Measurements from ENCODE around the gene TCTN3.

The TCTN3 gene

DNA sequence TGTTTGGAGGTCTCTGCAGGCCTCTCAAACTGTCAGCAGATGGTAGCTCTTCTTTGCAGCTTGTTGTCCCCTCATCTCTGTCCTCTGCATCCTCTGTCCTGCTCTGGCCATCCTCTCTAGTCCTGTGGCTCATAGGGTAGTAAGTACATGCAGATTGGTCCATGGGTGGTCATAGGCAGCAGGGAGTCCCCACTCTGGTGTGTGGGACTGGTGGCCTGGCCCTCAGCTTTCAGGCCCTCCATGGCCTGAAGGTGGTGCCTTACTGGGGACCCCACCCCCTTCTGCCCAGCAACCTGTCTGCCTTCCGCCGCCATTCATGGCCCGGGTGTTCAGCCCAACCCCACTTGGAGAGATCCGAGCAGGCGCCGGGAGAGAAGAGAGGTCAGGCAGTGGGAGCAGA is 12.8 kb upstream of the TCTN3 start:
- Histone ChIP-seq H4K8ac (ENCODE audit: low read length) (no peak overlapping the region), H2BK120ac (ENCODE audit: low read depth, low read length) (no peak overlapping the region), H3K14ac (ENCODE audit: low read length in 2 of 2) (no peak overlapping the region), H2AK5ac (ENCODE audit: low read length, severe bottlenecking) (no peak overlapping the region), H3K27me3 (ENCODE audit: control insufficient read depth in 1 of 2, insufficient read depth in 1 of 2, low read length in 2 of 2) (no peaks in the 10 kb centered on the region), H4K91ac (ENCODE audit: low read length) (no peak overlapping the region), H3K23ac (ENCODE audit: low read length in 2 of 2) (no peak overlapping the region), H3K4me1 (ENCODE audit: control insufficient read depth, insufficient read depth, low read depth, low read length) (no peaks in the 10 kb centered on the region), H2BK15ac (ENCODE audit: low read depth, poor library complexity, severe bottlenecking) (no peak overlapping the region), H3K18ac (ENCODE audit: low read depth in 1 of 2, low read length in 2 of 2) (no peak overlapping the region), H3K9me3 (ENCODE audit: control insufficient read depth, low read length) (no peaks in the 10 kb centered on the region), H3K4ac (ENCODE audit: low read depth in 1 of 2, low read length in 2 of 2) (no peak overlapping the region), H2AFZ (ENCODE audit: low read depth, low read length) (no peak overlapping the region), H3K36me3 (ENCODE audit: control insufficient read depth in 1 of 2, insufficient read depth in 2 of 2, low read depth in 1 of 2, low read length in 2 of 2) (no peaks in the 10 kb centered on the region), H3K9ac (ENCODE audit: low read length) (no peak overlapping the region), H3K79me1 (replicated peaks; ENCODE audit: low read length, poor library complexity, severe bottlenecking) (no peaks in the 10 kb centered on the region), H3K27ac (ENCODE audit: low read length, poor library complexity, severe bottlenecking) (no peak overlapping the region), H3K4me3 (ENCODE audit: insufficient read depth in 1 of 2, low read depth in 1 of 2, low read length in 2 of 2) (no peak overlapping the region), H3K4me2 (ENCODE audit: low read length, poor library complexity, severe bottlenecking) (no peak overlapping the region), H2BK12ac (ENCODE audit: low read length in 2 of 2) (no peak overlapping the region), H2BK5ac (ENCODE audit: low read depth, low read length, poor library complexity, severe bottlenecking) (no peak overlapping the region)
- DNase-seq, result no peak
- WGBS, result 50% methylated on average over 6 of the region's 6 CpGs

DNA sequence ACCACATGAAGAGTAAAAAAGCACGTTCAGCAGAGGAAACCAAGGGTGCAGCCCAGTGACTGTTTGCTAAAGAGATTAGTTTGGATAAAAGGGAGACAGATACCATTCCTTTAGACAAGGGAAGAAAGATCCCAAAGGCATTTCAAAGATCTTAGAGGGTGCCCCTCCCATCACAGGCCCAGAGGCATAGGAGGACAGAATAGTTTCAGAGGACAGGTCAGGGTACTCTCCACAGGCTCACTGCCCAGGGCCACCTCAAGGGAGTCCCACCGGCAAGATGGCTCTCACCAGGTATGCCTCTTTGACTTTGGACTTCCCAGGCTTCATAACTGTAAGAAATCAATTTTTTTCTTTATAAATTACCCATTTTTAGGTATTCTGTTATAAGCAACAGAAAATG is 4.7 kb upstream of the TCTN3 start:
- Histone ChIP-seq H3K4me1 (ENCODE audit: control insufficient read depth, insufficient read depth, low read depth, low read length) (no peaks in the 10 kb centered on the region), H2AFZ (ENCODE audit: low read depth, low read length) (no peak overlapping the region), H3K4ac (ENCODE audit: low read depth in 1 of 2, low read length in 2 of 2) (no peak overlapping the region), H3K4me3 (ENCODE audit: insufficient read depth in 1 of 2, low read depth in 1 of 2, low read length in 2 of 2) (no peak overlapping the region), H3K36me3 (ENCODE audit: control insufficient read depth in 1 of 2, insufficient read depth in 2 of 2, low read depth in 1 of 2, low read length in 2 of 2) (no peaks in the 10 kb centered on the region), H3K79me1 (replicated peaks; ENCODE audit: low read length, poor library complexity, severe bottlenecking) (peaks cover 3% of the 10 kb centered on the region), H3K4me2 (ENCODE audit: low read length, poor library complexity, severe bottlenecking) (no peak overlapping the region), H3K27ac (ENCODE audit: low read length, poor library complexity, severe bottlenecking) (no peak overlapping the region), H3K9ac (ENCODE audit: low read length) (no peak overlapping the region), H4K8ac (ENCODE audit: low read length) (no peak overlapping the region), H3K14ac (ENCODE audit: low read length in 2 of 2) (no peak overlapping the region), H2AK5ac (ENCODE audit: low read length, severe bottlenecking) (no peak overlapping the region), H3K9me3 (ENCODE audit: control insufficient read depth, low read length) (peaks cover 6% of the 10 kb centered on the region), H3K23ac (ENCODE audit: low read length in 2 of 2) (no peak overlapping the region), H3K27me3 (ENCODE audit: control insufficient read depth in 1 of 2, insufficient read depth in 1 of 2, low read length in 2 of 2) (no peaks in the 10 kb centered on the region), H2BK5ac (ENCODE audit: low read depth, low read length, poor library complexity, severe bottlenecking) (no peak overlapping the region), H2BK12ac (ENCODE audit: low read length in 2 of 2) (no peak overlapping the region), H2BK120ac (ENCODE audit: low read depth, low read length) (no peak overlapping the region), H3K18ac (ENCODE audit: low read depth in 1 of 2, low read length in 2 of 2) (no peak overlapping the region), H4K91ac (ENCODE audit: low read length) (no peak overlapping the region), H2BK15ac (ENCODE audit: low read depth, poor library complexity, severe bottlenecking) (no peak overlapping the region)
- WGBS, result 50% methylated on average over 2 of the region's 2 CpGs
- no peak for DNase-seq

DNA sequence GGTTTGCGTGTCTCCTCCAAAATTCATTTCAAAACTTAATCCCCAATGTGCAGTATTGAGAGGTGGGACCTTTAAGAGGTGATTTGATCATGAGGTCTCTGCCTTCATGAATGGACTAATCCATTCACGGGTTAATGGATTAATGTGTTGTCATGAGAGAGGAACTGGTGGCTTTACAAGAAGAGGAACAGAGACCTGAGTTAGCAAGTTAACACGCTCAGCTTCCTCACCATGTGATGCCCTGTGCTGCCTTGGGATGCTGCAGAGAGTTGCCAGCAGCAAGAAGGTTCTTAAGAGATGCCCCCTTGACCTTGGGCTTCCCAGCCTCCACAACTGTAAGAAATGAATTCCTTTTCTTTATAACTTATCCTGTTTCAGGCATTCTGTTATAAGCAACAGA is 3.7 kb upstream of the TCTN3 start:
- Histone ChIP-seq H3K4me2 (ENCODE audit: low read length, poor library complexity, severe bottlenecking) (no peak overlapping the region), H2AK5ac (ENCODE audit: low read length, severe bottlenecking) (no peak overlapping the region), H3K79me1 (replicated peaks; ENCODE audit: low read length, poor library complexity, severe bottlenecking) (peaks cover 3% of the 10 kb centered on the region), H2BK120ac (ENCODE audit: low read depth, low read length) (no peak overlapping the region), H3K14ac (ENCODE audit: low read length in 2 of 2) (no peak overlapping the region), H4K8ac (ENCODE audit: low read length) (no peak overlapping the region), H3K4ac (ENCODE audit: low read depth in 1 of 2, low read length in 2 of 2) (no peak overlapping the region), H3K23ac (ENCODE audit: low read length in 2 of 2) (no peak overlapping the region), H2AFZ (ENCODE audit: low read depth, low read length) (no peak overlapping the region), H3K36me3 (ENCODE audit: control insufficient read depth in 1 of 2, insufficient read depth in 2 of 2, low read depth in 1 of 2, low read length in 2 of 2) (no peaks in the 10 kb centered on the region), H2BK12ac (ENCODE audit: low read length in 2 of 2) (no peak overlapping the region), H3K4me3 (ENCODE audit: insufficient read depth in 1 of 2, low read depth in 1 of 2, low read length in 2 of 2) (no peak overlapping the region), H3K9ac (ENCODE audit: low read length) (no peak overlapping the region), H3K27ac (ENCODE audit: low read length, poor library complexity, severe bottlenecking) (no peak overlapping the region), H2BK5ac (ENCODE audit: low read depth, low read length, poor library complexity, severe bottlenecking) (no peak overlapping the region), H3K4me1 (ENCODE audit: control insufficient read depth, insufficient read depth, low read depth, low read length) (peaks cover 5% of the 10 kb centered on the region), H3K27me3 (ENCODE audit: control insufficient read depth in 1 of 2, insufficient read depth in 1 of 2, low read length in 2 of 2) (no peaks in the 10 kb centered on the region), H3K18ac (ENCODE audit: low read depth in 1 of 2, low read length in 2 of 2) (no peak overlapping the region), H3K9me3 (ENCODE audit: control insufficient read depth, low read length) (peaks cover 6% of the 10 kb centered on the region), H4K91ac (ENCODE audit: low read length) (no peak overlapping the region), H2BK15ac (ENCODE audit: low read depth, poor library complexity, severe bottlenecking) (no peak overlapping the region)
- 93% methylated on average over 2 of the region's 3 CpGs for WGBS
- DNase-seq, result no peak

DNA sequence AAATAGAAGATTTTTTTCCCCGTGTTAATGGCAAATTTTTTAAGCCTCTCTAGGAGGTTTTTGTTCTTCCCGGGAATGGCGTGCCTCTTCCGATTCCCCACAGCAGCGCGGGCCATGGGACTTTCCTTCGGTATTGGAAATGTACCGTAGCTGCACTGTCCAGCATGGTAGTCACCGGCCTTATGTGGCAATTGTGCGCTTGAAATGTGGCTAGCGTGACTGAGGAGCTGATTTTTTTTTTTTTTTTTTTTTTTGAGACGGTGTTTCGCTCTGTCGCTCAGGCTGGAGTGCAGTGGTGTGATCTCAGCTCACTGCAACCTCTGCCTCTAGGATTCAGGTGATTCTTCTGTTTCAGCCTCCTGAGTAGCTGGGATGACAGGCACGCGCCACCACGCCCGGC is 938 bp upstream of the TCTN3 start:
- H3K23ac ChIP-seq (ENCODE audit: low read length in 2 of 2), result no peak overlapping the region
- H3K4me3 ChIP-seq (ENCODE audit: insufficient read depth in 1 of 2, low read depth in 1 of 2, low read length in 2 of 2), result no peak overlapping the region
- H3K14ac ChIP-seq (ENCODE audit: low read length in 2 of 2), result no peak overlapping the region
- peaks cover 6% of the 10 kb centered on the region for H3K9me3 ChIP-seq (ENCODE audit: control insufficient read depth, low read length)
- H2BK15ac ChIP-seq (ENCODE audit: low read depth, poor library complexity, severe bottlenecking), result no peak overlapping the region
- no peak overlapping the region for H2AK5ac ChIP-seq (ENCODE audit: low read length, severe bottlenecking)
- no peak overlapping the region for H4K91ac ChIP-seq (ENCODE audit: low read length)
- peak overlapping the region in 1 of 2 experiments; percentile 42 for H3K18ac ChIP-seq (ENCODE audit: low read depth in 1 of 2, low read length in 2 of 2)
- H3K9ac ChIP-seq (ENCODE audit: low read length), result peak overlapping the region; percentile 74
- H3K27ac ChIP-seq (ENCODE audit: low read length, poor library complexity, severe bottlenecking), result no peak overlapping the region
- no peak overlapping the region for H3K4ac ChIP-seq (ENCODE audit: low read depth in 1 of 2, low read length in 2 of 2)
- H2BK5ac ChIP-seq (ENCODE audit: low read depth, low read length, poor library complexity, severe bottlenecking), result no peak overlapping the region
- peaks cover 8 to 23% of the 10 kb centered on the region in 2 experiments for H3K36me3 ChIP-seq (ENCODE audit: control insufficient read depth in 1 of 2, insufficient read depth in 2 of 2, low read depth in 1 of 2, low read length in 2 of 2)
- no peak overlapping the region for H2AFZ ChIP-seq (ENCODE audit: low read depth, low read length)
- 99% methylated on average over 18 of the region's 18 CpGs for WGBS
- H2BK12ac ChIP-seq (ENCODE audit: low read length in 2 of 2), result peak overlapping the region in 1 of 2 experiments; percentile 61
- no peak overlapping the region for H2BK120ac ChIP-seq (ENCODE audit: low read depth, low read length)
- no peak overlapping the region for H4K8ac ChIP-seq (ENCODE audit: low read length)
- no peak overlapping the region for H3K4me2 ChIP-seq (ENCODE audit: low read length, poor library complexity, severe bottlenecking)
- H3K4me1 ChIP-seq (ENCODE audit: control insufficient read depth, insufficient read depth, low read depth, low read length), result peaks cover 5% of the 10 kb centered on the region
- peaks cover 15% of the 10 kb centered on the region for H3K79me1 ChIP-seq (replicated peaks; ENCODE audit: low read length, poor library complexity, severe bottlenecking)
- H3K27me3 ChIP-seq (ENCODE audit: control insufficient read depth in 1 of 2, insufficient read depth in 1 of 2, low read length in 2 of 2), result no peaks in the 10 kb centered on the region
- DNase-seq, result no peak

Data from mesenchymal stem cell (in vitro differentiated cells and primary cell).